ENCODE data around the gene WDR73.

GRCh38 chr15:84671211-84671610, 17.1 kb upstream of the WDR73 start:
- no peak for TF ChIP-seq CTCF (IDR thresholded peaks at IDR 0.05; ENCODE audit: low read length)
- TF ChIP-seq EZH2 (IDR thresholded peaks at IDR 0.05; ENCODE audit: borderline replicate concordance, low read length) = no peak

Measured in OCI-LY1 (cell line).